ENCODE measurements around the gene FAM217A.
"Not testable (repeated sequence)": the region's sequence is repeated elsewhere in the genome, so short reads cannot be mapped to it uniquely, and the experiment has no call there.

Gene FAM217A, protein sequence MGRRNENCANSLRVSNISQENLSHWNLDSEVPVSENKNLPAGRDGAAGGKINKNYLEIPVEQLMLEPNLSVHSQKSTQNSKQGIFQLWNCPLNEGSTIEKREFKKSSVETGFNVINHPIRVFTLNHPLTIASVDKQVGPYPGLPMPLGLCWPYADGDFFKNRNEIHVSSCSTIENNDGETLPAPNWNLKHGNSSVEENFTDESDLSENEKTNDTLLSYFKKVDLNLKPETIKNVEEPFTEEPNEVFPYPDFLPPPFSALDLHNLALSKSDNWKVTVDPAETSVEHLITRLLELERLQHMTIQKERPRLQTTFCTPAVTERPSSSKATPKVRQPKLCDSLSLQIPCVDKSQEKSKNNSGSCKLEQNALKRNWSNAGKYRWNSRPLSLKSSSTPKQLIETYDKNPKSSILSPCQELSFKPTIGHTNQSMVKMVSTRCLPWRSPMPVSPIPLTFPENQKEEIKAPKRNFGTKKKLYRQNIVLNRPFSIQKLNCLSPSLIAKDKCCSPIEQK

GRCh38 chr6:4078691-4079471 lies at the start of gene FAM217A:
TSS of gene FAM217A (minus strand) at chr6:4079137. CDS start at chr6:4077414, 1,723 bp downstream.
- DNase-seq: no peak

DNA sequence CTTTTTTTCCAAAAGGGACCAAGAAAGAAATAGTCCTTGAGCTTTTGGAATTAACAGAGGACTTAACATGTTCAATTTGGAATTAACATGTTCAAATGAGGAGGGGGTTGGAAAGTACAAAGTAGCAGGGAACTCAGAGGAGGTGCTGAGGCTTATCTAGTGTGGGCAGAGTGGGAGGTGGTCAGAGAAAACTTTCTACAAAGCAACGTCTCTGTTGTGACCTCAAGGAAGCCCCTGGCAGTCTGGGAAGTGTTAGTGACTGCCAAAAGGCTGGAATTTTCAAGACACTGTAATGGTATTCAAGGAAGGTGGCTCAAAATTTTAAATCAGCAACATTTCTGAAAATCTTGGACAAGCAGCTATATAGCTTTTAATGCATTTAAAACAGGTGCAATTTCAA lies 49.1 kb upstream of the FAM217A start:
- no peak for DNase-seq

GRCh38 chr6:4125933-4126864 lies 47.3 kb upstream of the FAM217A start:
- DNase-seq: no peak

- DNase-seq: no peak
Measured at GRCh38 chr6:4125500-4125899, 46.6 kb upstream of the FAM217A start.

DNA sequence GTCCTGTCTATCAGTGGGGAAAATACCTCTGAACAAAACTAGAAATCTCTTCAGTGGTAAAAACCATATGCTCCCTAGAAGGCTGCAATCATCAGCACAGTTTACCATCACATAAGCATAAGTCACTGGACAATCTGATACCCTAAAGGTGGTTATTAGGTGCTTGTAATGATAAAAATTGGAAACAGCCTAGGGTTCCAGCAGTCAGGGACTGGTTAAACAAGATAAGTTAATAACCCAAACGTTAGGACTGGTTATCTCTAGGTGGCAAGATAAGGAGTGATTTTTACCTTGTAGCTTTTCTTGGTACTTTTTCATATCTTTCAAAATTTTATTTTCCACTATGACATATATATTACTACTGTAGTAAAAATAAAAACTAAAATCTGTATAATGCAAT lies 45.4 kb upstream of the FAM217A start:
- no peak for DNase-seq

DNA sequence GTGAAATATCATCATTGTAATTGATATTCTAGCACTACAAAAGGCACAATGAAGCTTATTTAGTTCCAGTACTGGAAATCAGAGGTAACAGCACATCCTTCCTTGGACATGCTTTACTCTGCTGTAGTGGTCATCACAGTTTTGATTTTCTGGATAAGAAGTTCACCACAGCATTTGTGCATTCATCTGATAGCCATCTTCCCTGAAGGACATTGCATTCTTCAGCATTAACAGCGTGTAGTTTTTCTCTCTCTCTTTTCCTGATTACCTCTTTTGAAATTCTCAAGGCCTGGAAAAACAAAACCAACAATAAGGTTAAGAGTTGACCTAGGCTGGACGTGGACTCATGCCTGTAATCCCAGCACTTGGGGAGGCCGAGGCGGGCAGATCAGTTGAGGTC lies 36.8 kb upstream of the FAM217A start:
- no peak for DNase-seq

DNA sequence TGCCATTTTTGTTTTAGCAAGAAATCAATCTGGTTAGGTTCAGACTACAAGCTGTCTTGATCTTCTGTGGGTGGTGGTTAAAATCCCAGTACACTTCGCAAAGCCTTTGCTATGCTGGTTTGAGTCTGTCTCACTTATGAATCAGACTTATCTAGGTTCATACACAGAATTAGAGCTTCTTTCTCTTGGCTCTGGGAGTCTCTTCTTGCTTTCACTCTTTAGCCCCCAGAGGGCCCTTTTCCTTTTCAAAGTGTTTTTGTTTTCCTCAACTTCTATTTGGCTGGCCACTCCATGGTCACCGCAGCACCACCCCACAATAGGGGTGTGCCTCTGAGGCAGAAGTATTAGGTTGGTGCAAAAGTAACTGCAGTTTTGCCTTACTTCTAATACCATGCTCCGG lies 35.2 kb upstream of the FAM217A start:
- no peak for DNase-seq

DNA sequence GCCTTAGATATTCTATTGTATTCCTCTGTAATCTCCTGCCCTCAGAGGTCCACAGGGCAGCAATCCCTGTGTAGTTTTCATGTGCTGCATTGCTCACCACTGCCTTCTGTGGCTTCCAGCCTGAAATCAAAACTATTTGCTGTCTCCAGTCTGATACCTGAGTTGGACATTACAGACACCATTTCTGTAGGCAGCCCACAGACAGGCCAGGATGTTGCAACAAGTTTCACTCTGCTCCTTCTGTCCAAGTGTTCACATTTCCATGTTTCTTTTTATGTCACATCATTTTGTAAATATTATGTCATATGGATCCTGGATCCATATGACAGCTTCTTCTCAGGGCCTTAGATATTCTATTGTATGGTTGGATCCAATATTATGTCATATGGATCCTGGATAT lies 34.7 kb upstream of the FAM217A start:
- no peak for DNase-seq

- no peak for DNase-seq
Measured at GRCh38 chr6:4112366-4112765, 33.4 kb upstream of the FAM217A start.

DNA sequence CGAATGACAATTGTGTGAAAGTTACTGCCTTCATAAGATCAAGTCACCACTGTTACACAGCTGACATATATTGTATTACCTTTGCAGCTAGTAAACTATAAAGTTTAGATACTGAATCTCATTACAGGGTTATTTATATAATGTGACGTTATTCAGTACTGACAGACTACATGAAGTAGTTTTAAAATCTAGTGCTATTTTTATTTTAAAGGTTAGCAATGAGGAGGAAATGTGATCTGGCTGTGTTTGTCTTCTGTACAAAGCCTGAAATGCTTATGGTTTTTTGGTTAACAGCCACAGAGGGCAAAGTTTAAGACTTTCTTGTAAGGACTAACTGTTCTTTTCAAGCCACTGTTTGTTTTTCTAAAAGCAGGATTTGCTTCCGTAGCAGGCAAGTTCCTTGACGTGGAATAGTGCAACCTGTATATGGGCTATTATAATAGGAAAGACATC lies 30.5 kb upstream of the FAM217A start:
- not testable (repeated sequence) for DNase-seq

GRCh38 chr6:4108561-4109093 lies 29.7 kb upstream of the FAM217A start:
- DNase-seq: no peak

DNA sequence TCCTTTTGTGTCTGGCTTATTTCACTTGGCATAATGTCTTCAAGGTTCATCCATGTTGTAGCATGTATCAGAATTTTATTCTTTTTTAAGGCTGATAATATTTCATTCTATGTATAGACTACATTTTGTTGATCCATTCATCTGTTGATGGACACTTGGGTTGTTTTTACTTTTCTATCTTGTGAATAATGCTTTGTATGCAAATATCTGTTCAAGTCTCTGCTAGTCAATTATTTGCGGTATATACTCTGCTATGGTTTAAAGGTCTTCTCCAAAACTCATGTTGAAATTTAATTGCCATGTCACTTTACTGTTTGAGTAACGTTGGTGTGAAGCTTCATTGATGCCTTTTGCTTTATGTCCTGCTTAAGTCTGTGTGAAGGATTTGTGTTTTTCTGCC lies 28.9 kb upstream of the FAM217A start:
- DNase-seq: no peak

GRCh38 chr6:4105980-4106536 lies 27.1 kb upstream of the FAM217A start:
- no peak for DNase-seq

DNA sequence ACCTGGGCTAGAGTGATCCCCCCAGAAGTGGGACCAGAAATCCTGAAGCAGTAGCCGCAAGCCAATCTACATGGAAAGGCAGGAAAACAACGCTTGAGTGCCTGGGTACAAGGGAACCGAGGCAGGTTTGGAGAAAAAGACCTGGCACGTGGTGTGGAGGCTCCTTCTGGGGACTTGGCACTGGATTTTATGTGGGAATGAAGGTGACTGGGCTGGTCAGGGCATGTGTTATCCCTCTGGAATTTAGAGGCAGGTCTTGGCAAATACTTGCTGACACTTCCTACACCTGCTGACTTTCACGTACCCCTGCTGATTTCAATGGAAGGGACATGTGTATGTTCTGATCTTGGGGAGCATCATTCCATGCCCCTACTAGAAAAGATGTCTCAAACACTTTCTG lies 25.0 kb upstream of the FAM217A start:
- no peak for DNase-seq

GRCh38 chr6:4102687-4103244 lies 23.8 kb upstream of the FAM217A start:
- no peak for DNase-seq

GRCh38 chr6:4101298-4101697 lies 22.4 kb upstream of the FAM217A start:
- no peak for DNase-seq

GRCh38 chr6:4100655-4101054 lies 21.7 kb upstream of the FAM217A start:
- no peak for DNase-seq

- DNase-seq: no peak
Measured at GRCh38 chr6:4093288-4093687, 14.4 kb upstream of the FAM217A start.

- DNase-seq: no peak
Measured at GRCh38 chr6:4091941-4092340, 13.0 kb upstream of the FAM217A start.

GRCh38 chr6:4090043-4090442 lies 11.1 kb upstream of the FAM217A start:
- DNase-seq: not testable (repeated sequence)

- DNase-seq: no peak
Measured at GRCh38 chr6:4088704-4089103, 9.8 kb upstream of the FAM217A start.

DNA sequence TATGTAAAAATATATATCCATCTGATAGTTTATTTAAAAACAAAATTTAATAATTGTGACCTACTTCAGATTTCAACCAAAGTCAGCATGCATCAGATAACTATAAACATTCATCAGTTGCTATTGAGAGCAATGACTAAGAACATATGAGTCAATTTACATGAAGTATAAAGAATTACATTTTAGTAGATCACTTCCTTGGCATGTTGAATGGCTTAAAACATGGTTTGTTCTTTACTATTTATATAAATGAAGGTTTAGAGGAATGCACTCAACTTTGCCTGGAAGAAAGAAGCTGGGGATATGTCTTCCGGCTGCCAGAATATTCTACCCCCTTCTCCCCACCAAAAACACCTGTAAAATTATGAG lies 6.4 kb upstream of the FAM217A start:
- DNase-seq: no peak

All from stimulated activated CD4-positive, alpha-beta T cell treated with anti-CD3 and anti-CD28 coated beads, Interleukin-2, amount 100 ng/mL, for 24 hours (primary cell).